HepG2 (cell line): ENCODE data around the gene RNU6-1. TPM values are rescaled to one million over a fixed set of nuclear protein-coding genes. Genes with fewer than 3 reads are reported as not detected.
A peak's percentile ranks its signal among the peaks of the same experiment; 100 is the strongest.

Experiments
- ATAC-seq: fragments of 200-7000 bp; cut with Tn5 transposase; 3 replicates; pipeline ENCODE4 v1.9.1; 2020; ENCODE audit warnings: mild to moderate bottlenecking, moderate library complexity
- BruUV-seq: library from RNA; stranded (reverse); fragments of 400-500 nt; replicated peaks from 2 replicates; lab custom pipeline; 2021; lab: Mats Ljungman, UMichigan
- CTCF ChIA-PET: fragments of 300-600 bp; formaldehyde crosslinking; extraction: SDS; loops from one replicate; lab custom pipeline; 2021; ENCODE audit warnings: low total read pairs, inconsistent platforms, low intra/inter-chr PET ratio; lab: Yijun Ruan, JAX
- POLR2A ChIA-PET: fragments of 350-600 bp; sonication (Branson Sonifier 250); formaldehyde crosslinking; loops from one replicate; lab custom pipeline; 2020; ENCODE audit warnings: antibody characterized with exemption, inconsistent platforms; lab: Yijun Ruan, JAX
- DNase-seq: peaks from one replicate; pipeline ENCODE4 v3.0.0-alpha.2; 2015; ENCODE audit warnings: low spot score
- FAIRE-seq: peaks from 3 replicates; lab custom pipeline; 2011; peaks lifted over from hg19 to GRCh38; lab: Jason Lieb, UNC
- H2AFZ ChIP-seq: one replicate; pipeline ENCODE4 v1.6.1; 2011; ENCODE audit warnings: low read length, inconsistent platforms
- H3K27ac ChIP-seq: fragments of 300-600 bp; 3 replicates; pipeline ENCODE4 v1.8.0; 2011; ENCODE audit warnings: mixed run types, mild to moderate bottlenecking, mixed read lengths, low read length, inconsistent platforms; ENCODE audit not compliant: insufficient read depth; ENCODE audit errors: extremely low read length
- H3K27me3 ChIP-seq, 2 experiments: fragments of 200-600 bp in 1 of 2; 2 replicates in 1 of 2; 3 replicates in 1 of 2; pipeline versions ENCODE4 v1.6.0 to v1.8.0; 2011; ENCODE audit warnings: low read length in 2 of 2, mild to moderate bottlenecking in 2 of 2, moderate library complexity in 2 of 2, inconsistent platforms in 1 of 2; ENCODE audit not compliant: insufficient read depth in 2 of 2, control insufficient read depth in 1 of 2
- H3K36me3 ChIP-seq, 2 experiments: fragments of 200-600 bp in 1 of 2; replicated peaks in 1 of 2; 2 replicates in 1 of 2; 3 replicates in 1 of 2; pipeline versions ENCODE4 v1.5.1 to v1.8.0; 2011; ENCODE audit warnings: low read length in 2 of 2, inconsistent platforms in 1 of 2; ENCODE audit not compliant: insufficient read depth in 2 of 2, control insufficient read depth in 1 of 2
- H3K4me1 ChIP-seq: 2 replicates; pipeline ENCODE4 v1.5.1; 2012; ENCODE audit warnings: low read length, inconsistent platforms; ENCODE audit not compliant: insufficient read depth
- H3K4me2 ChIP-seq: 2 replicates; pipeline ENCODE4 v1.6.0; 2011; ENCODE audit warnings: low read depth, low read length, inconsistent platforms
- H3K4me3 ChIP-seq, 3 experiments: fragments of 200-600 bp in 1 of 3; sonication (generic), shearing (Covaris generic) in 1 of 3; replicated peaks in 1 of 3; 2 replicates each; pipeline ENCODE4 v1.5.1; 2011 to 2016; ENCODE audit warnings: low read length in 3 of 3, inconsistent platforms in 2 of 3, low read depth in 2 of 3, mild to moderate bottlenecking in 2 of 3, control low read depth in 1 of 3, mixed read lengths in 1 of 3; ENCODE audit not compliant: insufficient read depth in 1 of 3
- H3K79me2 ChIP-seq: one replicate; pipeline ENCODE4 v1.6.1; 2011; ENCODE audit warnings: low read length, inconsistent platforms; ENCODE audit not compliant: insufficient read depth
- H3K9ac ChIP-seq: 2 replicates; pipeline ENCODE4 v1.6.0; 2011; ENCODE audit warnings: mild to moderate bottlenecking, low read depth, low read length, inconsistent platforms; ENCODE audit not compliant: insufficient read depth
- H3K9me3 ChIP-seq: 2 replicates; pipeline ENCODE4 v1.5.1; 2012; ENCODE audit warnings: mild to moderate bottlenecking, low read length
- H4K20me1 ChIP-seq: 2 replicates; pipeline ENCODE4 v1.6.0; 2011; ENCODE audit warnings: inconsistent platforms, mild to moderate bottlenecking, low read length, moderate library complexity; ENCODE audit not compliant: insufficient read depth
- MAFG ChIP-seq: sonication (generic); formaldehyde crosslinking; IDR thresholded peaks from 2 replicates; pipeline ENCODE4 v1.5.1; 2020; ENCODE audit warnings: mild to moderate bottlenecking, missing genetic modification reagents
- MZF1 ChIP-seq: sonication (generic); formaldehyde crosslinking; IDR thresholded peaks from 2 replicates; pipeline ENCODE4 v1.8.1; 2023; ENCODE audit warnings: mild to moderate bottlenecking, missing genetic modification reagents, borderline replicate concordance
- SCMH1 ChIP-seq: sonication (generic); formaldehyde crosslinking; IDR thresholded peaks from 2 replicates; pipeline ENCODE4 v1.9.0; 2021; ENCODE audit warnings: missing genetic modification reagents, mild to moderate bottlenecking, borderline replicate concordance
- SMAD3 ChIP-seq: sonication (generic); formaldehyde crosslinking; IDR thresholded peaks from 2 replicates; pipeline ENCODE4 v1.4.0; 2020; ENCODE audit warnings: missing genetic modification reagents
- SMC3 ChIP-seq: IDR thresholded peaks from 2 replicates; pipeline ENCODE4 v1.6.1; 2011; ENCODE audit warnings: low read length, improper control_type of control experiment
- SRSF9 ChIP-seq: fragments of 200-400 bp; formaldehyde crosslinking; IDR thresholded peaks from 2 replicates; pipeline ENCODE4 v1.6.1; 2018; ENCODE audit warnings: borderline replicate concordance, mild to moderate bottlenecking, low read depth, low read length; ENCODE audit not compliant: insufficient read depth, poor library complexity, severe bottlenecking
- TMF1 ChIP-seq: sonication (generic); formaldehyde crosslinking; IDR thresholded peaks from 2 replicates; pipeline ENCODE4 v1.8.1; 2022; ENCODE audit warnings: low read depth, missing genetic modification reagents
- ZC3H4 ChIP-seq: sonication (generic); formaldehyde crosslinking; IDR thresholded peaks from 2 replicates; pipeline ENCODE4 v1.4.0; 2020; ENCODE audit warnings: missing genetic modification reagents, borderline replicate concordance
- ZNF335 ChIP-seq: sonication (generic); formaldehyde crosslinking; IDR thresholded peaks from 2 replicates; pipeline ENCODE4 v1.4.0; 2020; ENCODE audit warnings: missing genetic modification reagents
- ZNF629 ChIP-seq: sonication (generic); formaldehyde crosslinking; conservative IDR thresholded peaks from 2 replicates; pipeline ENCODE4 v1.5.0; 2020; ENCODE audit warnings: missing genetic modification reagents
- ZNF644 ChIP-seq: IDR thresholded peaks from 2 replicates; pipeline ENCODE4 v1.6.1; 2016; ENCODE audit warnings: low read depth
- ZNF780A ChIP-seq: sonication (generic); formaldehyde crosslinking; IDR thresholded peaks from 2 replicates; pipeline ENCODE4 v1.8.0; 2022; ENCODE audit warnings: mild to moderate bottlenecking, missing genetic modification reagents, moderate library complexity
- WGBS: methylation state at CpG from one replicate; pipeline ENCODE4 v1.1.6; 2017; ENCODE audit warnings: low lambda C conversion rate; 5-methylcytosine and 5-hydroxymethylcytosine counted together
- in situ Hi-C: cut with HindIII; loops from 2 replicates; pipeline ENCODE4 v1.10.0; 2017; ENCODE audit warnings: low pct_unique_long_range_greater_than_20kb; ENCODE audit not compliant: extremely low pct_ligation_motif_present
- intact Hi-C: fragments of 100-400 bp; cut with micrococcal nuclease; formaldehyde crosslinking; loops from one replicate; pipeline ENCODE4 v1.10.0; 2022; ENCODE audit not compliant: unreplicated experiment
- polyA plus RNA-seq, 8 experiments: library from polyadenylated mRNA; depleted of rRNA in 3 of 8; stranded (reverse) in 7 of 8; unstranded in 1 of 8; fragments of >200 nt; fragmentation: Illumina TruSeq in 4 of 8; extraction: Trizol in 4 of 8; gene quantifications; 2 replicates each; pipeline versions ENCODE4 v1.2.1 to v1.2.3, GENCODE V29; 2011 to 2016; ENCODE audit warnings: low read depth in 4 of 8, missing spikeins in 1 of 8, mixed read lengths in 1 of 8; ENCODE audit not compliant: insufficient read depth in 1 of 8
- total RNA-seq, 5 experiments: library from RNA; depleted of rRNA; stranded (reverse); fragments of >200 nt; fragmentation: Illumina TruSeq; extraction: Trizol; gene quantifications; 2 replicates each; pipeline ENCODE4 v1.2.3, GENCODE V29; 2016; ENCODE audit warnings: low read depth in 1 of 5
- TF ChIP-seq, protein P1 (sequence below): sonication (generic); formaldehyde crosslinking; IDR thresholded peaks from 2 replicates; pipeline ENCODE4 v1.4.0; 2020; ENCODE audit warnings: missing genetic modification reagents, borderline replicate concordance

RNU6-1 gene
- total and polyA plus RNA-seq, 2 of the 13 experiments (the other 11 are each of a cell fraction or from before 2014, with no cell fraction given) = under 0.01 TPM; not detected in 1

DNA sequence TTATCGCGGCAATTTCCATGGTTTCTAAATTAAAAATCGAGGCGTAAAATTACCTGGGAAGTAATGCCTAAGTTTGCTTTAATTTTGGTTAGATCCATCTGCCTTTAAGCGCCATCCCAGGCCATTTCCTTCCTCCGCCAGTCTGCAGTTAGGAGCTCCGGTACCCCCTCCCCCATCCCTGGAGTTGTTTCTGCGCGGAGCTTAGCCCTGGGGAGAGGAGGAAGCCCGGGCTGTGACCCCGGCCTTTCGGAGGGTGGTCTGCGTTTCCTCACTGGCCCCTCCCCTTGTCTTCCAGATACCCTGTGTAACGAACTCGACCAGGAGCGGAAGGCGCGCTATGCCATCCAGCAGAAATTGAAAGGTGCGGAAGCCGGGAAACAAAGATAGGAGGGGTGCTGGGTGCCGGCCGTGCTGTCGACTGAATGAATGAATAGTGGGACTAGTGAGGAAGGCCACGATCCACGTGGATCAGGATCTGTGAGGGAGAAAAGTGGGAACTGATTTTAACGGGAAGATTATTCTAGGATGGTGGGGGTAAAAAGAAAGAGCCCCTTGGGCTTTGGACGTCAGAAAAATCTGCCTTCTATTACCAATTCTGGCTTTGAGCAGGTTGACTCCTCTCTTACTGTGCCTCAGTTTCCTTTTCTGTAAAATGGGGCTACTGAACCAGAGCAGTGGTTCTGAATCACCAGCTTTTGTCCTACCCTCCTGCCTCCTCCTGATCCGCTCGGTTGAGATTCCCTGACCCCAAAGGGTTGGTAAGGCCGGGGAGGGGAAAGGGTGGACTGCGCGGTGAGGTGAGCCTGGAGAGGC lies 6.7 kb downstream of the RNU6-1 start:
- Histone ChIP-seq H3K27ac (no peak overlapping the region), H3K4me1 (peaks cover 42% of the 10 kb centered on the region), H3K9ac (no peak overlapping the region), H3K9me3 (no peaks in the 10 kb centered on the region), H3K4me2 (peak overlapping the region; percentile 85), H3K4me3 (peak overlapping the region; percentile 40 to 77 (median 61); a peak in 4 of 6 replicates), H3K79me2 (no peaks in the 10 kb centered on the region), H3K36me3 (no peaks in the 10 kb centered on the region), H2AFZ (no peak overlapping the region), H3K27me3 (peaks cover 5 to 67% of the 10 kb centered on the region in 2 experiments), H4K20me1 (no peaks in the 10 kb centered on the region)
- no peak for FAIRE-seq
- BruUV-seq = no TSS peak
- WGBS = 39% methylated on average over 30 of the region's 32 CpGs
- in situ Hi-C loops = loop anchor here (10.0 kb wide), 1 partner anchor 888 kb away; no protein-coding TSS in a partner anchor
- intact Hi-C loops = loop anchor here (2.0 kb wide), 1 partner anchor 332 kb away; no protein-coding TSS in a partner anchor
- CTCF ChIA-PET = interaction anchor here (4.5 kb wide), 1 partner anchor 377 kb away, joined by 50 read pairs; no protein-coding TSS in a partner anchor
- POLR2A ChIA-PET = no interaction called here
- ATAC-seq = no peak
- no peak for TF ChIP-seq MAFG (CRISPR knock-in tag)
- TF ChIP-seq ZC3H4 (CRISPR knock-in tag) = no peak
- no peak for TF ChIP-seq ZNF644 (CRISPR knock-in tag)
- peak; percentile 62 for TF ChIP-seq ZNF629 (CRISPR knock-in tag)
- no peak for TF ChIP-seq SMAD3 (CRISPR knock-in tag)
- no peak for DNase-seq

DNA sequence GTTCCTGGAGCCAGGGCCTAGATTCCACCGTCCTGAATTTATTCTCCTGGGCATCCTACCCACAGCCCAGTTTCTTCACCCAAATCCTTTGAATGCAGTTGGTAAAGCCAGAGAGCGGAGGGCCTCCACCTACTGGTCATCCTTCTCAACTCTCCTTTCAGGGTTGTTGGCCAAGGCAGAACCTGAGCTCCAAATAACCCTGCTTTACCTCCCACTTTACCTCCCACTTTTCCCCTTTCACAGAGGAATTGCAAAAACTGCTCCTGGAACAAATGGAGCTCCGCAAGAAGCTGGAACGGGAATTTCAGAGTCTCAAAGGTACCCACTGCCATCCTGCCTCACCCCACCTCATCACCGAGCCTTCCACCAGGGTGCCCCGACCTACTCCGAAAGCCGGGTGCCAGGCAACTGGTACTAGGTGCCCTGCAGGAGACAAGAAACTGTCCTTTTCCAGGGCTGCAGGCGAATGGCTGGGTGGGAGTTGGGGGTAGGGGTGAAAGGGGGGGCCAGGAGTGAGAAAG lies 7.8 kb downstream of the RNU6-1 start:
- Histone ChIP-seq H3K4me1 (peaks cover 32% of the 10 kb centered on the region), H4K20me1 (no peaks in the 10 kb centered on the region), H3K27me3 (peaks cover 5 to 68% of the 10 kb centered on the region in 2 experiments), H3K4me2 (no peak overlapping the region), H3K36me3 (no peaks in the 10 kb centered on the region), H2AFZ (no peak overlapping the region), H3K4me3 (no peak overlapping the region), H3K9ac (no peak overlapping the region), H3K27ac (no peak overlapping the region), H3K79me2 (no peaks in the 10 kb centered on the region), H3K9me3 (no peaks in the 10 kb centered on the region)
- in situ Hi-C loops (loop anchor here (10.0 kb wide), 1 partner anchor 887 kb away; no protein-coding TSS in a partner anchor), intact Hi-C loops (loop anchor here (2.0 kb wide), 1 partner anchor 331 kb away; no protein-coding TSS in a partner anchor)
- POLR2A ChIA-PET = no interaction called here
- FAIRE-seq (peak; percentile 85), DNase-seq (no peak), ATAC-seq (0 out of 3 replicates have a peak, but pooled peaks have one; percentile 8)
- WGBS = 47% methylated on average over 8 of the region's 9 CpGs
- no TSS peak for BruUV-seq
- CTCF ChIA-PET = interaction anchor here (1.1 kb wide), 1 partner anchor 375 kb away, joined by 3 read pairs; no protein-coding TSS in a partner anchor
- TF ChIP-seq SRSF9 (no peak), SMC3 (peak; percentile 41; the same call in 1 of the 2 replicates), SCMH1 (CRISPR knock-in tag) (no peak), ZNF780A (CRISPR knock-in tag) (no peak), MZF1 (CRISPR knock-in tag) (no peak), ZNF335 (no peak), TMF1 (no peak)
- TF ChIP-seq, protein P1, sequence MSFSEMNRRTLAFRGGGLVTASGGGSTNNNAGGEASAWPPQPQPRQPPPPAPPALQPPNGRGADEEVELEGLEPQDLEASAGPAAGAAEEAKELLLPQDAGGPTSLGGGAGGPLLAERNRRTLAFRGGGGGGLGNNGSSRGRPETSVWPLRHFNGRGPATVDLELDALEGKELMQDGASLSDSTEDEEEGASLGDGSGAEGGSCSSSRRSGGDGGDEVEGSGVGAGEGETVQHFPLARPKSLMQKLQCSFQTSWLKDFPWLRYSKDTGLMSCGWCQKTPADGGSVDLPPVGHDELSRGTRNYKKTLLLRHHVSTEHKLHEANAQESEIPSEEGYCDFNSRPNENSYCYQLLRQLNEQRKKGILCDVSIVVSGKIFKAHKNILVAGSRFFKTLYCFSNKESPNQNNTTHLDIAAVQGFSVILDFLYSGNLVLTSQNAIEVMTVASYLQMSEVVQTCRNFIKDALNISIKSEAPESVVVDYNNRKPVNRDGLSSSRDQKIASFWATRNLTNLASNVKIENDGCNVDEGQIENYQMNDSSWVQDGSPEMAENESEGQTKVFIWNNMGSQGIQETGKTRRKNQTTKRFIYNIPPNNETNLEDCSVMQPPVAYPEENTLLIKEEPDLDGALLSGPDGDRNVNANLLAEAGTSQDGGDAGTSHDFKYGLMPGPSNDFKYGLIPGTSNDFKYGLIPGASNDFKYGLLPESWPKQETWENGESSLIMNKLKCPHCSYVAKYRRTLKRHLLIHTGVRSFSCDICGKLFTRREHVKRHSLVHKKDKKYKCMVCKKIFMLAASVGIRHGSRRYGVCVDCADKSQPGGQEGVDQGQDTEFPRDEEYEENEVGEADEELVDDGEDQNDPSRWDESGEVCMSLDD (CRISPR knock-in tag) = no peak
